ENCODE measurements around the gene KLF3. TPM values are rescaled to one million over a fixed set of nuclear protein-coding genes. Genes with fewer than 3 reads are reported as not detected.
"Not testable (repeated sequence)": the region's sequence is repeated elsewhere in the genome, so short reads cannot be mapped to it uniquely, and the experiment has no call there.

Gene KLF3
- total RNA-seq, 2 experiments from 2014 or later, result 203 to 204 TPM

GRCh38 chr4:38620527-38621027, 43.4 kb upstream of the KLF3 start:
- no peak overlapping the region for H3K4me3 ChIP-seq (ENCODE audit: low read length)
- H3K4me1 ChIP-seq (ENCODE audit: insufficient read depth, low read length), result peaks cover 8% of the 10 kb centered on the region
- intact Hi-C loops (cut with DNase I, micrococcal nuclease), result no loop called here
- no peaks in the 10 kb centered on the region for H3K36me3 ChIP-seq (ENCODE audit: insufficient read depth, low read length)
- no peaks in the 10 kb centered on the region for H3K27me3 ChIP-seq (ENCODE audit: control insufficient read depth in 1 of 2, insufficient read depth in 2 of 2, low read length in 2 of 2)
- Mint-ChIP-seq H3K36me3 (ENCODE audit: low read depth) (no peaks in the 10 kb centered on the region), H3K9me3 (no peaks in the 10 kb centered on the region), H3K4me3 (no peak overlapping the region), H3K4me1 (ENCODE audit: low read depth) (peaks cover 20% of the 10 kb centered on the region), H3K27ac (no peak overlapping the region), H3K27me3 (no peaks in the 10 kb centered on the region)
- no peak for ATAC-seq (ENCODE audit: poor library complexity)
- H3K27ac ChIP-seq (ENCODE audit: low read depth in 1 of 2, low read length in 2 of 2), result no peak overlapping the region
- DNase-seq, result no peak
- no peaks in the 10 kb centered on the region for H3K9me3 ChIP-seq (ENCODE audit: control insufficient read depth in 1 of 2, insufficient read depth in 1 of 2, low read length in 2 of 2)
- ChIA-PET POLR2A (no interaction called here), CTCF (interaction anchor here (1.0 kb wide), 1 partner anchor 17 kb away, joined by 3 read pairs; no protein-coding TSS in a partner anchor)
- TF ChIP-seq CTCF (IDR thresholded peaks at IDR 0.05), result no peak

GRCh38 chr4:38621028-38621684, 42.8 kb upstream of the KLF3 start:
- intact Hi-C loops (cut with DNase I, micrococcal nuclease), result no loop called here
- Mint-ChIP-seq H3K36me3 (ENCODE audit: low read depth) (no peaks in the 10 kb centered on the region), H3K4me3 (no peak overlapping the region), H3K4me1 (ENCODE audit: low read depth) (peaks cover 26% of the 10 kb centered on the region), H3K9me3 (no peaks in the 10 kb centered on the region), H3K27ac (no peak overlapping the region), H3K27me3 (no peaks in the 10 kb centered on the region)
- H3K36me3 ChIP-seq (ENCODE audit: insufficient read depth, low read length), result no peaks in the 10 kb centered on the region
- no peak for TF ChIP-seq CTCF (IDR thresholded peaks at IDR 0.05)
- no peaks in the 10 kb centered on the region for H3K27me3 ChIP-seq (ENCODE audit: control insufficient read depth in 1 of 2, insufficient read depth in 2 of 2, low read length in 2 of 2)
- H3K9me3 ChIP-seq (ENCODE audit: control insufficient read depth in 1 of 2, insufficient read depth in 1 of 2, low read length in 2 of 2), result no peaks in the 10 kb centered on the region
- H3K4me3 ChIP-seq (ENCODE audit: low read length), result no peak overlapping the region
- H3K4me1 ChIP-seq (ENCODE audit: insufficient read depth, low read length), result peaks cover 4% of the 10 kb centered on the region
- no peak for ATAC-seq (ENCODE audit: poor library complexity)
- no peak overlapping the region for H3K27ac ChIP-seq (ENCODE audit: low read depth in 1 of 2, low read length in 2 of 2)
- peak in 3 of 14 experiments; percentile 18 to 40 (median 27) for DNase-seq
- CTCF ChIA-PET, result no interaction called here
- POLR2A ChIA-PET, result no interaction called here

- H3K27me3 ChIP-seq (ENCODE audit: control insufficient read depth in 1 of 2, insufficient read depth in 2 of 2, low read length in 2 of 2), result no peaks in the 10 kb centered on the region
- Mint-ChIP-seq H3K27me3 (no peaks in the 10 kb centered on the region), H3K4me1 (ENCODE audit: low read depth) (peaks cover 23% of the 10 kb centered on the region), H3K27ac (no peak overlapping the region), H3K4me3 (no peak overlapping the region), H3K9me3 (no peaks in the 10 kb centered on the region), H3K36me3 (ENCODE audit: low read depth) (no peaks in the 10 kb centered on the region)
- ChIA-PET CTCF (no interaction called here), POLR2A (interaction anchor here (0.6 kb wide), 1 partner anchor 71 kb away, joined by 4 read pairs; no protein-coding TSS in a partner anchor)
- intact Hi-C loops (cut with DNase I, micrococcal nuclease), result no loop called here
- H3K27ac ChIP-seq (ENCODE audit: low read depth in 1 of 2, low read length in 2 of 2), result no peak overlapping the region
- TF ChIP-seq CTCF (IDR thresholded peaks at IDR 0.05), result no peak
- DNase-seq (no peak), ATAC-seq (ENCODE audit: poor library complexity) (no peak)
- no peak overlapping the region for H3K4me3 ChIP-seq (ENCODE audit: low read length)
- H3K4me1 ChIP-seq (ENCODE audit: insufficient read depth, low read length), result peaks cover 4% of the 10 kb centered on the region
- H3K9me3 ChIP-seq (ENCODE audit: control insufficient read depth in 1 of 2, insufficient read depth in 1 of 2, low read length in 2 of 2), result no peaks in the 10 kb centered on the region
- no peaks in the 10 kb centered on the region for H3K36me3 ChIP-seq (ENCODE audit: insufficient read depth, low read length)
These were observed 42.2 kb upstream of the KLF3 start for GRCh38 chr4:38621831-38622230.

- H3K9me3 ChIP-seq (ENCODE audit: control insufficient read depth in 1 of 2, insufficient read depth in 1 of 2, low read length in 2 of 2); H3K36me3 Mint-ChIP-seq (ENCODE audit: low read depth); intact Hi-C loops (cut with DNase I, micrococcal nuclease); H3K4me3 ChIP-seq (ENCODE audit: low read length); H3K27ac Mint-ChIP-seq; H3K27ac ChIP-seq (ENCODE audit: low read depth in 1 of 2, low read length in 2 of 2); H3K4me1 ChIP-seq (ENCODE audit: insufficient read depth, low read length); H3K27me3 ChIP-seq (ENCODE audit: control insufficient read depth in 1 of 2, insufficient read depth in 2 of 2, low read length in 2 of 2); ATAC-seq (ENCODE audit: poor library complexity); H3K36me3 ChIP-seq (ENCODE audit: insufficient read depth, low read length); H3K27me3 Mint-ChIP-seq; H3K9me3 Mint-ChIP-seq; DNase-seq; H3K4me3 Mint-ChIP-seq: not testable (repeated sequence)
- ChIA-PET CTCF (interaction anchor here (1.1 kb wide), 1 partner anchor 37 kb away, joined by 3 read pairs; no protein-coding TSS in a partner anchor), POLR2A (interaction anchor here (0.6 kb wide), 1 partner anchor 70 kb away, joined by 4 read pairs; no protein-coding TSS in a partner anchor)
- H3K4me1 Mint-ChIP-seq (ENCODE audit: low read depth), result peaks cover 21% of the 10 kb centered on the region
These were observed 41.7 kb upstream of the KLF3 start for GRCh38 chr4:38622340-38622739.

Measured in CD4-positive, alpha-beta T cell (primary cell).